ENCODE results near the gene ATXN10.

Gene ATXN10

DNA sequence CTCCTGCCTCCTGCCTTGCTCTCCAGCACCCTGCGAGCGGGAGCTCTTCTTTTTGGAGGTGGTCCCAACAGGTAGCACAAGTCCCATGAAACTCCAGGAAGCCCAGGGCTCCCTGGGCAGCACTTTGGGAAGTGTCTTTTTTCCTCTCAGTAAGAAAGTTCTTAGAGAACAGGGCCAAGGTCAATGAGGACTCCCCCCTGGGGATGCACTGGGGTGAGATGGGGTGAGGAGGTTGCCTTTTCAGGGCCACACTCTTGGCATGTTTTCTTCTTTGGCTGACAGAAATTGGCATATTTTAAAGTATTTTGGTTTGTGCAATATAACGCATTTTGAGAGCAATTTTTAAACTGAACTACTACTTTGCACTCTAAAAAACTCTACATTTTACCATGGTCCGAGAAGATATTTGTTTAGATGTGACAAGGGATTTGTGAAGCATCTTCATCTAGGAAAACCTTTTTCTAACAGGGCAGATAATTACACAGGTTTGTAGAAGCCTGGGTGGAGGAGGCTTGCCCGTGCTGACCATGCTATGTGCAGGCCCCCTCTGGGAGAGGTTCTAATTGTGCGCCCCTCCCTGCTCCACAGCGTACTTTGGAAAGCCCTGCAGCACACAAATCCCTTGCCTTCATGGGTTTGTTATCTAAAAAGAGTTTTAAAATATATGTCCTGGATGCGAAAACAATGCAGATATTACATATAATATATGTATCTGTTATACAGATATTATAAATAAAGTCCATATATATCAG, 165.0 kb downstream of the ATXN10 start:
- no peaks in the 10 kb centered on the region for H3K9me3 ChIP-seq
- H3K27me3 ChIP-seq (ENCODE audit: low read depth) = no peaks in the 10 kb centered on the region
- no peak overlapping the region for H3K4me3 ChIP-seq
- no peak for DNase-seq (ENCODE audit: low spot score in 2 of 2)
- H3K36me3 ChIP-seq (replicated peaks) = no peaks in the 10 kb centered on the region
- in situ Hi-C loops (cut with MboI; ENCODE audit: low sequenced_read_pairs) = no loop called here
- peaks cover 6% of the 10 kb centered on the region for H3K4me1 ChIP-seq

DNA sequence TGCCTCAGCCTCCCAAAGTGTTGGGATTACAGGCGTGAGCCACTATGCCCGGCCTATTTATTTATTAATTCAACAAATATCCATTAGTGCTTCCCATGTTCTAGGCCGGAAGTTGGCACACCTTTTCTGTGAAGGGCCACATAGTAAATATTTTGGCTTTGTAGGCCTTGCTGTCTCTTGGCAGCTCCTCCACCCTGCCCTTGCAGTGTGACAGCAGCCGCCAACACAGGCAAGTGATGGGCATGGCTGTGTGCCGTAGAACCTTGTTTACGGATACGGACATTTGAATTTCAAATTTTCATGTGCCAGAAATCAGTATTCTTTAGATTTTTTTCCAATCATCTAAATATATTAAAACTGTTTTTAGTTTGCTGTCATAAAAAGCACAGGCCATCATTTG, 165.9 kb downstream of the ATXN10 start:
- no peaks in the 10 kb centered on the region for H3K36me3 ChIP-seq (replicated peaks)
- peaks cover 10% of the 10 kb centered on the region for H3K4me1 ChIP-seq
- in situ Hi-C loops (cut with MboI; ENCODE audit: low sequenced_read_pairs) = no loop called here
- H3K9me3 ChIP-seq = no peaks in the 10 kb centered on the region
- no peaks in the 10 kb centered on the region for H3K27me3 ChIP-seq (ENCODE audit: low read depth)
- no peak for DNase-seq (ENCODE audit: low spot score in 2 of 2)
- no peak overlapping the region for H3K4me3 ChIP-seq

DNA sequence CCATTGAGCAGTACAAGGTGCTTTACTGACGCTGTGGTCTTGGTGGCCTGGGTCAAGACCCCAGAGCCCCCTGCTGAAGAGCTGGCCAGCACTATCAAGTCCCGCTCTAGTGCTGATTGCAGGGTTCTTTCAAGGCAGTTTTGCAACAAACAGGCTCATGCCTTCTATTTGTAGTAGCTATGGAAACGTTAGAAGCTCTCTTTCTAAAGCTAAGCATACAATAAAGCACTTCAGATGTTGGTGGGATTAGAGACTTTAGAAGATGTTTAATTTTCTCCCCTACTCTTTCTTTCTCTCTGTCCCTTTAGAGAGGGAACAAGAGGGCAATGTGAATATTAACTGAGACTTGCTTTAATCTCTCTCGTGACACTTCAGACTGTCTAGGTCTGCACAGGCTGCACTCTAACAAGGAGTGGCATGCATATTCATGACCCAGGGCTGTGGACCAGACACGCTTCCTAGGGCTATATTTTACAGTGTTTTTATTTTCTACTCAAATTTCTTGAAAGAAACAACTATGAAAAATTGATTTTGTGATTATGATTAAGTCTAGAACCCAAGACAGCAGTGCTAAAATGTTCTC, 166.8 kb downstream of the ATXN10 start:
- Histone ChIP-seq H3K36me3 (replicated peaks) (no peaks in the 10 kb centered on the region), H3K4me1 (peaks cover 10% of the 10 kb centered on the region), H3K4me3 (no peak overlapping the region), H3K27me3 (ENCODE audit: low read depth) (no peaks in the 10 kb centered on the region), H3K9me3 (no peaks in the 10 kb centered on the region)
- in situ Hi-C loops (cut with MboI; ENCODE audit: low sequenced_read_pairs) = no loop called here
- DNase-seq (ENCODE audit: low spot score in 2 of 2) = peak in 1 of 2 experiments; percentile 51

DNA sequence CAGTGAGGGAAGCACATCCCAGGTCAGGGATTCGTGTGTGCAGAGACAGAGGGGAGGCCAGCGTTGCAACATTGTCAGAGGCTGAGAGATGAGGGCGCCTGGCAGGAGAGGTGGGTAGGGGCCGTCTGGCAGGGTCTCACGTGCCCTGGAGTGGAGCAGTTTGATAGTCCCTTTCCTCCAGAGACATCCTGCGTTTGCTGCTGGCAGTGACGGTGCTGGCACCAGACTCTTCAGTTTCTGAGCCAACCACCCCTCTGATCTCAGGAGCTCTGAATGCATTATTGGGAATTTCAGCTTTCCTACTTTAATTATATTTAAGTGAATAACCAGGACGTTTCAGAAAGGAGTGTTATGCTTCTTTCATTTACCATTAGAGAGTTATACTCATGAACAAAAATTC, 168.8 kb downstream of the ATXN10 start:
- no peaks in the 10 kb centered on the region for H3K9me3 ChIP-seq
- no peaks in the 10 kb centered on the region for H3K36me3 ChIP-seq (replicated peaks)
- in situ Hi-C loops (cut with MboI; ENCODE audit: low sequenced_read_pairs) = no loop called here
- peaks cover 10% of the 10 kb centered on the region for H3K4me1 ChIP-seq
- no peak overlapping the region for H3K4me3 ChIP-seq
- DNase-seq (ENCODE audit: low spot score in 2 of 2) = no peak
- no peaks in the 10 kb centered on the region for H3K27me3 ChIP-seq (ENCODE audit: low read depth)

DNA sequence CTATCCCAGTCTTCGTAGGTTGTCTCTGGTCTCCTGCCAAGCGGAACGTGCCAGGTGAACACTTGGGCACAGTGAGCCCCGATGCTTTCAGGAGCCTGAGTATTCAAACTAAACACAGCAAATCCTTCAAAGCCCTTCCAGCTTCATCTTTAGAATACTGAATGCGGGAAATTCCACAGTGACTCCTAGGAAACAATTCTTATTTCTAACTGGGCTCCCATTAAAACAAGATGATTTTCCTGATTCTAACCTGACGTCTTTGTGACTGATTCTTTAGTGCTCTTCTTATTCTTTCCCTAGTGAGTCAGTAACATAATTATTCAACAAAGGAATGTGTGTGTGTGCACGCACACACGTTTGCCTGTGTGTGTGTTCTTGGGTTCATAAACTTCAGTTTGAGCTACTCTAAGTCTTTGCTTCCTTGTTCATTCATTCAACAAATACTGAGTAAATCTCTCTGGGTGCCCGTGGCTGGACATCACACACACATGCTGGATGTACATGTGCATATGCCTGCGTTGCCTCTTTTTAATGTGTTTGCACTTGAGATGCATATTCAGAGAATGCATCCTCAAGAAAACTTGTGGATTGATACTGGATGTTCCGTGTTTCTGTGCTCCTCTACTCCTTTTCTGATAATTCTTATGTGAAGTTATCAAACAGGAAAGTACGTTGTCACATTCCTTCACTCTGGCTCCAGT, 170.8 kb downstream of the ATXN10 start:
- in situ Hi-C loops (cut with MboI; ENCODE audit: low sequenced_read_pairs) = no loop called here
- H3K9me3 ChIP-seq = no peaks in the 10 kb centered on the region
- no peaks in the 10 kb centered on the region for H3K36me3 ChIP-seq (replicated peaks)
- H3K4me1 ChIP-seq = peaks cover 10% of the 10 kb centered on the region
- H3K4me3 ChIP-seq = no peak overlapping the region
- DNase-seq (ENCODE audit: low spot score in 2 of 2) = peak in 1 of 2 experiments; percentile 19
- no peaks in the 10 kb centered on the region for H3K27me3 ChIP-seq (ENCODE audit: low read depth)

DNA sequence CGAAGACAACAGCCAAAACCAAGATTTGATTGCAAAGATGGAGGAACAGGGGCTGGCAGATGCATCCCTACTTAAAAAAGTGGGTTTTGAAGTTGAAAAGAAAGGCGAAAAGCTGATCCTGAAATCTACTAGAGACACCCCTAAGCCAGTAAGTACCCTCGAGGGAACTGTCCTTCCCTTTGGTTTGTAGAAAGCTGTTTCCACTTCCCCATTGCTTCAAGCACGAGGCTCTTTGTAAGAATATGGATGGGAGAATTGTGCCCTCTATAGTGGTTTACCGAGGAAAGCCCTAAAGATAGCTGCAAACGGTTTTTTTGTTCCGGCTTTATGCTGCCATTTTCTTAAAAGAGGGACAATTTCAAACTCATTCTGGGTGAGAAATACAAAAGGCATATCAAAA, 171.4 kb downstream of the ATXN10 start:
- H3K27me3 ChIP-seq (ENCODE audit: low read depth) = no peaks in the 10 kb centered on the region
- no peak for DNase-seq (ENCODE audit: low spot score in 2 of 2)
- H3K4me1 ChIP-seq = peaks cover 8% of the 10 kb centered on the region
- no peaks in the 10 kb centered on the region for H3K9me3 ChIP-seq
- in situ Hi-C loops (cut with MboI; ENCODE audit: low sequenced_read_pairs) = no loop called here
- H3K36me3 ChIP-seq (replicated peaks) = no peaks in the 10 kb centered on the region
- H3K4me3 ChIP-seq = no peak overlapping the region

DNA sequence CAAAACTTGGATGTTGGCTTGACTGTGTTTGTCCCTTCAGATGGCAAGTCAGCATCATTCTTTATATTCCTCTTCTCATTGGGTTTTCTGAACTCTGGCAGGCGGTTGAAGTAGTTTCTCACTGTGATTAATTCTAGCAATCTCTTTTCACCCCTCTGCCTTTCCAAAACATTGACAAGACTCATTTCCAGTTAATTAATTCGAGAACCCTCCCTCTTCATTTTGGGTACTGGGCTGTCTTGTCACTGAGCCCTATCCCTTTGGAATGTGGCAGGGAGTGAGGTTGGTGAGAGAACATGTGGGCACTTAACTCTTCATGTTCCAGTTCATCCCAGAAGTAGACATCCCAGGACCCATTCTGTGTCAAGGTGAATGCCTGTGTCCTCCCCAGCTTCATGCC, 172.4 kb downstream of the ATXN10 start:
- Histone ChIP-seq H3K27me3 (ENCODE audit: low read depth) (no peaks in the 10 kb centered on the region), H3K4me1 (peaks cover 4% of the 10 kb centered on the region; the same call in 1 of the 2 replicates), H3K9me3 (no peaks in the 10 kb centered on the region), H3K36me3 (replicated peaks) (no peaks in the 10 kb centered on the region), H3K4me3 (no peak overlapping the region)
- no peak for DNase-seq (ENCODE audit: low spot score in 2 of 2)
- in situ Hi-C loops (cut with MboI; ENCODE audit: low sequenced_read_pairs) = no loop called here

DNA sequence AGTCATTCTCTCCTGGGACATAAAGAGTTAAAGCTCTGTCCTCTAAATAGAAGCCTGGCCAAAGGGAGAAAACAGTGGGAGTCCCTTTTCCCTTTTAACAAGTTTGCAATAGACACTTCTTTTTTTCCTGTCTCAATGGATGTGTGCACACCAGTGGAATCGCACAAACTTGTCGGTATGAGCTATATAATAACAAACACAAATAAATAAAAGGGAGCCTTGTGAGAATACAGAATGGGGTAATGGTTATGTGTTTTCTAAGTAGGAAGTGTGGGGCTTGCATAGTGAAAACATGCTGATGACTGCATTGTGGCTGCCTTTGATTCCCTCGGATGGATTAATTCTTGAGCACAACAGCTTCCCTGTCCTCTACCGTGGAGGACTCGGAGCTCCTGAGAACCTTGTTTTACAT, 173.4 kb downstream of the ATXN10 start:
- Histone ChIP-seq H3K4me3 (no peak overlapping the region), H3K4me1 (peaks cover 4% of the 10 kb centered on the region; the same call in 1 of the 2 replicates), H3K9me3 (no peaks in the 10 kb centered on the region), H3K27me3 (ENCODE audit: low read depth) (no peaks in the 10 kb centered on the region), H3K36me3 (replicated peaks) (no peaks in the 10 kb centered on the region)
- DNase-seq (ENCODE audit: low spot score in 2 of 2) = peak; percentile 34 to 37
- in situ Hi-C loops (cut with MboI; ENCODE audit: low sequenced_read_pairs) = no loop called here

DNA sequence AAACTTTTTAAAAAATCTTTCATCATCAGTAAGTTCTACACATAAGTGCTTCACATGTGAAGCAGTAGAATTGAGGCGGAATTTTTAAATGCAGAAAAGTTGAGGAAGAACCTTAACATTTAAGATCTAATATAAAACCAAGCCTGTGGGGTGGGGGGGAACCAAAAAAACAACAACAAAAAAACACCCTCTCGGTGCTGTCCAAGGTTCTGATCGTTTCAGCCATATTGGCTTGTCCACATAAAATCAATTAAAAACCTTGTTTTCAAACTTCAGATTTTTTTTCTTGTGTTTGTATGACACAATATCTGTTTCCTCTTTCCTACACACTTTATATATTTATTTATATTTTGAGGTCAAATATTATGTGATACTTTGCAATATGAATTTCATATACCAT, 175.3 kb downstream of the ATXN10 start:
- H3K36me3 ChIP-seq (replicated peaks) = no peaks in the 10 kb centered on the region; the same call in 1 of the 2 replicates
- H3K9me3 ChIP-seq = no peaks in the 10 kb centered on the region; the same call in 1 of the 2 replicates
- no peak overlapping the region for H3K4me3 ChIP-seq
- no peak for DNase-seq (ENCODE audit: low spot score in 2 of 2)
- H3K4me1 ChIP-seq = peaks cover 3% of the 10 kb centered on the region; the same call in 1 of the 2 replicates
- in situ Hi-C loops (cut with MboI; ENCODE audit: low sequenced_read_pairs) = no loop called here
- no peaks in the 10 kb centered on the region for H3K27me3 ChIP-seq (ENCODE audit: low read depth)

DNA sequence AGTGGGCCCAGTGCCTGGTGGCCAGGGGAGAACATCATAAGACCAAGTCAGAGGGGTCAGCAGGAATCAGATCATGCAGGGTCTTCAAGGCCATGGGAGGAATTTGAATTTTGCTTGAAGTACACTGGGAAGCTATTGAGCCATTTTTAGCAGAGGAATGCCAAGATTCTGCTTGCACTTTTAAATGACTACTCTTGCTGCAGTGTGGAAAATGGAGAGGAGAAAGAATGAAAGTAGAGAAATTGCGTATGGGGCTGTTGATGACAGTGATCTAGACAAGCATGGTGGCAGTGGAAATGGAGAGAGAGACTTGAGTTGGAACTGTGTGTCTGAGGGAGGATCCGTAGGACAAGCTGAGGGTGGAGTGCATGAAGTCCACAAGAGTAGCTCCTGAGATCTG, 177.3 kb downstream of the ATXN10 start:
- peaks cover 7% of the 10 kb centered on the region; the same call in 1 of the 2 replicates for H3K9me3 ChIP-seq
- no peaks in the 10 kb centered on the region for H3K27me3 ChIP-seq (ENCODE audit: low read depth)
- H3K36me3 ChIP-seq (replicated peaks) = no peaks in the 10 kb centered on the region; the same call in 1 of the 2 replicates
- H3K4me1 ChIP-seq = no peaks in the 10 kb centered on the region; the same call in 1 of the 2 replicates
- no peak overlapping the region for H3K4me3 ChIP-seq
- DNase-seq (ENCODE audit: low spot score in 2 of 2) = no peak
- in situ Hi-C loops (cut with MboI; ENCODE audit: low sequenced_read_pairs) = no loop called here

DNA sequence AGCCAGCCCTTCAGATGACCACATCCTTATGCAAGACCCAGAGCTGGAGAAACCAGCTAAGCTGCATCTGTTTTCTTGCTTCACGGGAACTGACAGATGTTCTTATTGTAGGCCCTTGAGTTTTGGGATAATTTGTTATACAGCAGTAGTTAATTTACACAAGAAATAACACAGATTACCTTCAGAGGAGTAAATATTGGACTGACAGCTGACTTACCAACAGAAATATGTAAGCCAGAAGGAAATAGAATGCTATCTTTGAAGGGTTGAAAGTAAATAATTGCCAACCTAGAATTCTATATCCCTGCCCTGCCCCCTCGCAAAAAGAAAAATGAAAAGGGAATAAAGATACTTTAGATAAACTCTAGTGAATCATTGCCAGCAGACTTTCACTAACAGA, 181.2 kb downstream of the ATXN10 start:
- Histone ChIP-seq H3K4me1 (no peaks in the 10 kb centered on the region), H3K9me3 (peaks cover 9% of the 10 kb centered on the region; the same call in 1 of the 2 replicates), H3K4me3 (no peak overlapping the region), H3K36me3 (replicated peaks) (no peaks in the 10 kb centered on the region; the same call in 1 of the 2 replicates), H3K27me3 (ENCODE audit: low read depth) (no peaks in the 10 kb centered on the region)
- DNase-seq (ENCODE audit: low spot score in 2 of 2) = no peak
- in situ Hi-C loops (cut with MboI; ENCODE audit: low sequenced_read_pairs) = no loop called here

DNA sequence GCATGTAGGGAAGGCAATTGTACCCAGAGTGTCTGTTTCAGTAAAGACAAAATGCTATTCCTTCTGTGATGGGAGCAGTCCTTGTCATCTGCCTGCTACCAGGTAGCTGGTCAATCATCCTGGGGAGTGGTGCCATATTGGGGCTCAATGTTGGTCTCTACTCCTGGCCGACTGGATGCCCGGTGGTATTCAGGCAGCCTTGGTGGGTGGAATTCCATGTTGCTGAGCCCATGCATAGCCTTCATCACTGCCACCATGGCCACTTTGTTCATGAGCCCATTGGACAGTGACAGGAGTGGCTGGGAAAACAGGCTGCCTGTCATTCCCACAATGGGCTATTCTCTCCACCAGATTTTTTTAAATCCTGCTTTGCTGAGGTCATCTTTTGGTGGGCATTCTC, 184.3 kb downstream of the ATXN10 start:
- H3K27me3 ChIP-seq (ENCODE audit: low read depth) = no peaks in the 10 kb centered on the region
- peaks cover 9% of the 10 kb centered on the region; the same call in 1 of the 2 replicates for H3K9me3 ChIP-seq
- in situ Hi-C loops (cut with MboI; ENCODE audit: low sequenced_read_pairs) = no loop called here
- no peak for DNase-seq (ENCODE audit: low spot score in 2 of 2)
- H3K4me3 ChIP-seq = no peak overlapping the region
- H3K4me1 ChIP-seq = no peaks in the 10 kb centered on the region
- H3K36me3 ChIP-seq (replicated peaks) = no peaks in the 10 kb centered on the region; the same call in 1 of the 2 replicates

DNA sequence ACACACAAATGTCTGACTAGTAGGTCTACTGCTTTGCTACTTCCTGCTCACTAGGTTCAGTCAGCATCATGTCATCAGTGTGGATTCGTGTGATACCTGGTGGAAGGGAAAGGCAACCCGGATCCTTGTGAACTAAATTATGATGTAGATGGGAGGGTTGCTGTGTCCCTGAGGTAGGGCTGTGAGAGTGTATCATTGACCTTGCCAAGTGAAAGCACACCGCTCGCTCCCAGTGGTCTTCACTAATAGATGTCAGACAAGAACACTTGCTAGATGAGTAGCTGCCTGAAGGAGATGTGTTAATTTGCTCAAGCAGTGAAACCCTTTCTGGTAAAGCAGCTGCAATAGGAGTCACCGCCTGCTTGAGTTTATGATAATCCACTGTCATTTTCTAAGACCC, 185.9 kb downstream of the ATXN10 start:
- Histone ChIP-seq H3K9me3 (peaks cover 5% of the 10 kb centered on the region; the same call in 1 of the 2 replicates), H3K4me1 (no peaks in the 10 kb centered on the region), H3K27me3 (ENCODE audit: low read depth) (no peaks in the 10 kb centered on the region), H3K4me3 (no peak overlapping the region), H3K36me3 (replicated peaks) (no peaks in the 10 kb centered on the region; the same call in 1 of the 2 replicates)
- in situ Hi-C loops (cut with MboI; ENCODE audit: low sequenced_read_pairs) = no loop called here
- DNase-seq (ENCODE audit: low spot score in 2 of 2) = no peak
